Endometrial microvascular endothelial cells (primary cell): ENCODE results near the gene SFPQ. TPM values are rescaled to one million over a fixed set of nuclear protein-coding genes. Genes with fewer than 3 reads are reported as not detected.

ENCODE experiments used
- in situ Hi-C: cut with HindIII; loops from 2 replicates; pipeline ENCODE4 v1.10.0; 2017; ENCODE audit warnings: low sequenced_read_pairs, low pct_unique_long_range_greater_than_20kb; ENCODE audit errors: inconsistent ontology term
- total RNA-seq: library from RNA; depleted of rRNA; stranded (reverse); fragments of >200 nt; gene quantifications from one replicate; pipeline ENCODE4 v1.2.3, GENCODE V29; 2015; ENCODE audit errors: inconsistent ontology term

Gene SFPQ
- total RNA-seq, 1 donor from 2014 or later = 196 TPM

DNA sequence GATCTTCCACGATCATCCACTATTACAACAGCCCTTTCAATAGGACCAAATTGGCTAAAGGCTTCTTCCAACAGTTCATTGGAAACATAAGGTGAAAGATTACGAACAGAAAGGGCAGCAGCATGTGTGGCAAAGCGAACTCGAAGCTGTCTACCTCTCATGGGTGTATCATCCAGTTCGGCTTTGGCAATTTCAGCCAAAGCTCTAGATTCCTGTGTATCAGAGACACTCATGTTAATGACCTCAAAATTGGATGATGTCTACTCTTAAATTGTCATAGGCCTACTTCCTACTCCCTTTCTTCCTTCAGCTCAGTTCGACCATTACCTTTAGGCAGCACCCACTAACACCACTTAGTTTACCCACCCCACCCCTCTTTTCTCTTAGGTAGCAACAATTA is 2.2 kb downstream of the SFPQ start:
- in situ Hi-C loops = no loop called here

DNA sequence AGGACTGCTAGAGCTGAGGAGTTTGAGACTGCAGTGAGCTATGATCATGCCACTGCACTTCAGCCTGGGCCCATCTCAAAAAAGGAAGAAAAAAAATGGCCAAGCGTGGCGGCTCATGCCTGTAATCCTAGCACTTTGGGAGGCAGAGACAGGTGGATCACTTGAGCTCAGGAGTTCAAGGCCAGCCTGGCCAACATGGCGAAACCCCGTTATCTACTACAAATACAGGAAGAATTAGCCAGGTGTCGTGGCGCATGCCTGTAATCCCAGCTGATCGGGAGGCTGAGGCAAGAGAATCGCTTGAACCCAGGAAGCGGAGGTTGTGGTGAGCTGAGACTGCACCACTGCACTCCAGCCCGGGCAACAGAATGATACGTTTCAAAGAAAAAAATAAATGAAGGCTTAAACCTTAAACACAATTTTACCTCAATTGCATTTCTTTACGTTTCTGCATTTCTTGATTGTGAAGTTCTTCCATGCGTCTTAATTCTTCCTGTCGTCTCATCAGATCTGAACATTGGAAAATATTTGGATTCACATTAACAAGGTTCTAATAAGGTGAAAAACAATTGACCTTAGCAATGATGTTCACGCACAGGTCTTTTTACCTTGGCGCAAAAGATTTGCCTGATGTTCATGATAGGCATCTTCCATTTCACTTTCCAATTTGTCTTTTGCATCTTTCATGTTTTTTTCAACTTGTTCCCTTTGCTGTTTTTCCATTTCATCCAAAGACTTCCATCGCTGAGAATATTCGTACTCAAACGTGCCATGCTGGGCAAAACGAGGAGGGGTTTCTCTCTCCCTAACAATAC is 4.2 kb downstream of the SFPQ start:
- in situ Hi-C loops = no loop called here

DNA sequence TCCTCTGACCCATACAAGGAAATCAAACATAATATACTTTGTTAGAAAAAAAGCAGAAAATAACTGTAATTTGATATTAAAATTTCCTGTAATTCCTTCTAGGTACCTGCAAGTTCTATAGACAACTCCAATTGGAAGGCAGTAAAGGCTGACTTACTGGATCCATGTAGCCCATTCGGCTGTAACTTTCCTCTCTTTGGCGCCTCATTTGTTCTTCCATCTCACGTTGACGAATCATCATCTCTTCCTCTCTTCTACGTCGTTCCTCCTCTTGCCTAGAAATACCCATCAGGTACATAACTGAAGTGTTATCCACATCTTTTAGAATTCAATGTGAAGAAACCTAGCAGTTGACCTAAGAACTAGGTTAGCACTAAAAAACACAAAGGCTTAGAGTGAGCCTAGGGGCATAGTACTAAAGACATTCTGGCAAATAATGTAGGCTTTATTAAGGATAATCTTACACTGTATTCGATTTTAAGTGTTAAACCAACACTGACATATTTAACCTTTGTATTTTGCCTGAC is 5.1 kb downstream of the SFPQ start:
- in situ Hi-C loops = no loop called here

DNA sequence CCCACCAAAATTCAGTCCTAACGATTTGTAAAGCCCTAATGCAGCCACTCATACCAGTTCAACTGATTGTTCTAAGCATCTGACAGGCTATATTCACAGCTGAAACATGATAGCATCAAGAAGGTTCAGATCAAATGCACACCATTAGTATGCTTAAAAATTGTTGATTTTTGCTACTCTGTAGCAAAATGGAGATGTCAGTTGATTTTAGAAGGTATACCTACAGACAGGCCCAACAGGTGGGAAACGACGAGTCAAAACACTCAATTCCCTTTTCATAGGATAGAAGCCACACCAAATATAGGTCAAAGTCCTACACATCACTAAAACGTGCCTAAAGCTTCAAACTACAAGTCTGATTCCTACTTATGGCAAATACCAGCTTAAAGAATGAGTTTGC is 6.7 kb downstream of the SFPQ start:
- in situ Hi-C loops = no loop called here

DNA sequence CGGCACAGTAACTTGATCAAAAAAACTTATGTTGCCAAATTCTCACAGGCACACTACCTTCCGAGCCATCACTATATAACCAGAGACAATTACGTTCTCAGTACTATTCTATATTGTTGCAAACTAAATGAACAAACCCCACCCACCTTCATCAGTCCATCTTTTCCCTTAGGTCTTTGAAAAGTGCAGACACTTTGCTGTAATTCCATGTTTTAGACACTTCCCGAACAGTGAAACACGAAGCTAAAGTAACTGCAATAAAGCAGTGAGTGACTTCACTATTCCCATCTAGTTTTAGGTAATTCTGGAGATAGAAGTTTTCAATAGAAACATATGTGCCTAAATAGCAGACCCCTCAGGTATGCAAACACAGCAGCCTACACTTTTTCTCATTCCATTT is 7.7 kb downstream of the SFPQ start:
- in situ Hi-C loops = no loop called here

DNA sequence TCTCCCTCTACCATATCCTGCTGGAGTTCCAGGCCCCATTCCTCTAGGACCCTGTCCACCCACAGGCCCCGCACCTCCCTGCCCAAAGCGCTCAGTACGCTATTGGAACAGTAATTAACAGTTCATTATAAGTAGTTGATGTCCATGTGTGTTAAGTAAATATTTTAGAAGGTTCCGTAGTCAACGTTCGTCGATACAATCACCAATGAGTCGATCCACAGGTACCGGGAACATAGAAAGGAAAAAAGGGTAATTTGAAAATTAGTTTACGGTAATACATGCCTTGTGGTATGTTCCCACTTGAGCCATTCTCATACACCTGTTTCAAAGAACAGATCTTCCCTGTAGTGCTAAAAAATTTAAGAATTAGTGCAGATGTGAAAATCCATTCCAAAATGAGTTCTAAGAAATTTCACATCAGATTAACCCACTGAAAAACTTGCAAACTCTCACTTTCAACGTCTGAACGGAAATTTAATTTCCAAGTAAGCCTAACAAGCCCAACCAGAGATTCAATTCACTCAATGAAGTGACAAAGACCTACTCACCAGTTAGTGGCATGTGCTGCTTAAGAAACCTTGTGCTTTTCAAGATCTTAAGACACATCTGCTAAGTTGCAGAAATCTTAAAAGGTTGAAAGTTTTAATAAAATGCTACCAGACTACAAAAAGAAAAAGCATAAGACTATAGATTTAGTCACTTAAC is 8.3 kb downstream of the SFPQ start:
- in situ Hi-C loops = no loop called here

DNA sequence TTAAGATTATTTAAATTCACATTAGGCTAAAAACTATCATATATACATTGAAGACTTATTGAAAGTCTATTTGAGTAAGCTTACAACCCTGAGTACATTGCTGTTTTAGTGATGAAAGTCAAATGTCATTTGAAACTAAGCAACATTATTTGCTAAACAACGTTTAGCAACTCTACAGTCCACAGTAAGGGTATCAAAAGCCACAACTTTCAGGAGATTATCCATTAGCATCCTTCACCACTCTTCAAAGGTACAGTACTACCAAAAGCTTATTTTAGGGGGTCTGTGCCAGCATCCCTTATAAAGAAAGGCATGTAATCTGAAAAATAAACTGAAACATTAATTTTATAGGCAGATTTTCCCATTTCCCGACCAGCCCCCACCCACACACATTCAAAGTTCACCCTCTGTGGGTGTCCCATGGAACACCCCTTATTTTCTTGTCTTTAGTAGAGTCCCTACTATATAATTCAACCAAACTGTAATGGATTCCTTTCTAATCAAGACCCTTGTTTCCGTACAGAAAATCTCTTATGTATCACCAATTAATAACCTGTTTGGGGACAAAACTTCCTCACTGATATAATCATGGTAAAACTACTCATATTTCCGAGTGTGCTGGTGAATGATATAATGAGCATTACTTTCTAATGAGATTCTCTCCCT is 11.0 kb downstream of the SFPQ start:
- in situ Hi-C loops = no loop called here

DNA sequence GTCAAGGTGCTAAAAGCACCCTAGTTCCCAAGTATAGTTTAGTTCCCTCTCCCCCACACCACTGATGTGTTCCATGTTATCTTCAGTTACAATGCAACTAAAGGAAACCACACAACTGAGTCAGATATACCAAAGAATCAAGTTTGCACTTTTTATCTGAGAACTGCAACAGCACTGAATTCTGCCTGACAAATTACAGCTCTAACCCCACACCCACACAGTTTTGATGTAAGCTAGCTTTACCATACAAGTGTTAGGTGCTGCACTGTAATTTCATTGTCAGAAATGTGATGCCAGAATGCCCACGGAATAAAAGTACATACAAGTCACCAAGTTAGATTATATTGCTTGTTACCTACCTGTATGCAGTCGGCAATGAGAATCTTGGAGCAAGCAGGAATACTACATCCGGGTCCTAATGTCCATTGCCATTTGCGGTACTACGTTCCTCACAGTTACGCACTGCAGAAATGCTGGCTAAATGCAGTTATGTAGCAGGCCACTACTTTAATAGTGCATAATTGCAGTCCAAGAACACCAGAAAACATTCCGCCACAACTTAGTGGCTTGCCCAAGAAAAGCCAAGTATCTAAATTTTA is 12.1 kb downstream of the SFPQ start:
- in situ Hi-C loops = no loop called here

DNA sequence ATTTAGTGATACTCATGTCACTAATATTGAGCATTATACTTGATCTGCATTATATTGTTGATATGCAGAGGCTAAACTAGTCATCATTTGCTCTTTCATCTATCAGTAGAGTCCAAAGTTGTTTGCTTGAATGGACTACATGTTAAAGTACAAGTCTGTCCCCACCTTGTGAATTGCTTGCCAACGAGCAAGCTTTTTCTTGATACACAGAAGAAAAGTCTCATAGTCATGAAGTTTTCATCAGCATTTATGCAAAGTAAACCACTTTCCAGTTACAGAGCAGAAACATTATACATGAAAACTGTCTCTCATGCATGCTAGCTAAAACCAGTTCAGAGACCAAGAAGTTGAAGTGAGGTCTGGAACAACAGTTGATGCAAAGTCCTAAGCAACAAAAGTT is 13.0 kb downstream of the SFPQ start:
- in situ Hi-C loops = no loop called here

DNA sequence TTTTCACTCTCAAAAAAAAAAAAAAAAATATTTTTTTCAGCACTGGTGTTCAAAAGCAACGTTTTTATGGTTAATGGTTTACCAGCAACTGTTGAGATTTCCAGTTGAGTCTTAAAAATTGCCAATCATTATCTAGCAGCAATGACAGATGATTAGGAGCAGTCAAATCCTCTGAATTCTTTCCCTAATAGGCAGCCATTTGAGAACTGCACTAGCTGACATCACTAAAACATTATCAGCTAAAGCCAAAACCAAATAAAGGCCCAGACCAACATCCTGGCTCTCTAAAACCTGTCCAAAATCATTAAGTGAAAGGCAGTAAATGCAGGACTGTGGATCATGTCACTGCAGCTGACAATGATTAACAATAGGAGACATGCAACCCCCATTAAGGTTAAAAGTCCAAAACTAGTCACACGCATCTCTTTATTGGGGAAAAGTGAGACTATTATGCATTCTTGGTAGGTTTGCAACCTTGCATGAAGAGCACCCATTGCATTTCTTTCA is 14.0 kb downstream of the SFPQ start:
- in situ Hi-C loops = no loop called here

DNA sequence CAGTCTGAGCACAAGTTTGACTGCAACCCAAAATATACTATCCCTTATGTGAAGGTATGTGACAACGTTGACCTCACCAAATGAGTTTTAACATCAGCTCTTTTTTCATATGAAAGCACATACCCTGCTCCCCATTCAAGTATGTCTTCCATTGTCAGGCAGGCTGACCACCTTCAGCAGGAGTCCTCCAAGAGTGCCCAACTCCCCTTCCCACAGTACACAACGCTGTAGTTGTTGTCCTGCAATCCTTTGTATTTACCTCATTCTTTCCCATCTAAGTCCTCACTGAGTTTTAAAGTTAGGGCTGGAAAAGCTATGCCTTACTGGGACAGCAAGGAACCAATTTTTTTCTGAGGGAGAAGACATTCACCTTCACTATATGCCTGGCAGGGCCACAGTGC is 14.7 kb downstream of the SFPQ start:
- in situ Hi-C loops = no loop called here

DNA sequence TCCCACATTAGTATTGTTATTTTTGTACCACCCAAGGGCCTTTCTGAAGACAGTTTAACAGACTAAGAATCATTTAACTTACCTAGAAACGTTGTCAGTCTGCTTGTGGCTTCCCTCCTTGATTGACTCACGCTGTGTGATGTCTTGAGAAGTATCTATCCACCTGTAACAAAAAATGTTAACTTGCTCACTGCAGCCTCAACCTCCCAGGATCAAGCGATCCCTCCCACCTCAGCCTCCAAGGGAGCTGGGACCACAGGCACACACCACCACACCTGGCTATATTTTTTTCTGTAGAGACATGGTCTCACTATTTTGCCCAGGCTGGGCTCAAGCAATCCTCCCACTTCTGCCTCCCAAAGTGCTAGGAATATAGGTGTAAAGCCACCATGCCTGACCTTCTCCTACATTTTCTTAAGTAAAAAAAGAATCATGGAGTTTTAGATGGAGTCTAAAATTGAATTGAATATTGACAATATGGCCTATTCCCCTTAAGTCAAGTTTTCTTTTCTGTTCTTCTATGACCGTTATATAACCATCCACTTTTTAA is 15.6 kb downstream of the SFPQ start:
- in situ Hi-C loops = no loop called here

DNA sequence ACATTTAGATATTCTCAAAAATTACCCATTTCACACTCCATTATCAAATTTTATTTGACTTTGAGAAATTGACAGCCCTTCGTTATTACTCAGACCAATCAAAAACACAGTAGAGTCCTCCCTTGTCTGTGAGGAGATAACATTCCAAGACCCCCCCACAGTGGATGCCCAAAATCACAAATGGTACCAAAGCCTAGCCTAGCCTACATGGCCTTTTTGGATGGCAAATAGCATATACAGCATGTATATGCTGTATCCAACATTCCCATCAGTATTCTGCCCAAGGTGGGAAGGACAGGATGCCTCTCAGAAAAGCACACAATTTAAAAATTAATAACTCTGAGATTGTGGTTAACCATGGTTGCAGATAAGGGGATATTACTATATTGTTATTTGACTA is 17.3 kb downstream of the SFPQ start:
- in situ Hi-C loops = no loop called here

DNA sequence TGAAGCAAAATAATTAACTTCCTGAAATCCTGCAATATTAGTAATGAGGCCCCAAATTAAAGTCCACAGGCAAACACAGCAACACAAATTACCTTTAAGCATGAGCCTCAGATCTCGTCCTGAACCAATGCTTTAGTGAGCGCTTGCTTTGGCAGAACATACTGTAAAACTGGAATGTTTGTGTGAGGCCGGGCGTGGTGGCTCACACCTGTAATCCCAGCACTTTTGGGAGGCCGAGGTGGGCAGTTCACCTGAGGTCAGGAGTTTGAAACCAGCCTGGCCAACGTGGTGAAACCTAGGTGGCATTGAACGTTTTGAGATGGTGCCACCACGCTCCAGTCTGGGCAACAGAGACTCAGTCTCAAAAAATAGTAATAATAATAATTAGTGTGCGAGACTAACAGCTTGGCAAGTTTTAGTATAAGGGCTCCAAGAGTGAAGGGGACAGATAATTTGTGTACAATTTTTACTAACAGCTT is 17.8 kb downstream of the SFPQ start:
- in situ Hi-C loops = no loop called here

DNA sequence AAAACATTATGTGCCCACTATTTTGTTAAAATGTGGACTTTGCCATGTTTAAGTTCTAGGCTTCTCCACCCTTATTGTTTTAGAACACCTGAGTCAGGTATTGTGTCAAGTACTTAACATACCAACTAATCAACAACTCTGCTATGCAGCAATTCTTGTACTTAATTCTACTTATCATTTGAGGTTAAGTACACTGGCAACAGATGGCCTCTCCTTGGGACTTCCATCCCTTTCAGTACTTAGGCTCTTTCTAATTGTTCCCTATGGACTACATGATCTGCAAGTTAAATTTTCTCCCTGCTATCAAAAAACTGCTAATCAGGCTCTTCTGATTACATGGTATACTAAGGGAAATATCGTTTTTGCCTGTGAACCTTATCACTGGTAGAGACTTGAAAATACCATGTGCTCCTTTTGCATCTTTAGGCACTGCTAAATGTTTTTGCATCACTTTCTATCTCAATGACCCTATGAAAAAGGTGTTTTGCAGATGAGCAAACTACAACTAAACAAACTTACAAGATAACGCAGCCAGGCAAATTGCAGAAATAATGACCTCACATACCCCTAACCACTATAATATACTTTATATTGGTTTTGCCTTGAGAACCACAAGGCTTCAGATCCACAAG is 18.9 kb downstream of the SFPQ start:
- in situ Hi-C loops = no loop called here

DNA sequence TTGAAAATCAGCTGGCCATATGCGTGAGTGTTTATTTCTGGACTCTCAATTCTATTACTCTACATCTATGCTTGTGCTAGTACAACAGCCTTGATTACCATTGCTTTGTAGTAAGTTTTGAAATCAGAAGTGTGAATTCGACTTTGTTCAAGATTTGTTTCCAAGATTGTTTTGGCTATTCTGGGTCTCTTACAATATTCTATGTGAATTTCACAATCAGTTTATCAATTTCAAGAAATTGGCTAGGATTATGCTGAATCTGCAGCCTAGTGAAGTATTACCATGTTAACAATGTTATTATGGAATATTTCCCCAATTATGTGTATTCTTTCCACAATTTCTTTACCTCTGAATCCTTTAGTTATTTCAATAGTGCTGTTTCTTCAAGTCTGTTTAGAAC is 19.5 kb downstream of the SFPQ start:
- in situ Hi-C loops = no loop called here

DNA sequence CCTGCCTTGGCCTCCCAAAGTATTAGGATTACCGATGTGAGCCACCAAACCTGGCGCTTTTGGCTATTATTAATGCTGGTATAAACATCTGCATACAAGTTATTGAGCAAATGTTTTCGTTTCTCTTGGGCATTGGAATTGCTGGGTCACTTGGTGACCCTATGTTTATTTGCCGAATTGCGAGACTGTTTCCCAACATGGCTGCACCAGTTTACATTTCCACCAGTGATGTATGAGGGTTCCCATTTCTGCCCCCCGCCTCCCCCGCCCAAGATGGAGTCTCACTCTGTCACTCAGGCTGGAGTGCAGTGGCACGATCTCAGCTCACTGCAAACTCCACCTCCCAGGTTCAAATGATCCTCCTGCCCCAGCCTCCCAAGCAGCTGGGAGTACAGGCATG is 20.9 kb downstream of the SFPQ start:
- in situ Hi-C loops = no loop called here

DNA sequence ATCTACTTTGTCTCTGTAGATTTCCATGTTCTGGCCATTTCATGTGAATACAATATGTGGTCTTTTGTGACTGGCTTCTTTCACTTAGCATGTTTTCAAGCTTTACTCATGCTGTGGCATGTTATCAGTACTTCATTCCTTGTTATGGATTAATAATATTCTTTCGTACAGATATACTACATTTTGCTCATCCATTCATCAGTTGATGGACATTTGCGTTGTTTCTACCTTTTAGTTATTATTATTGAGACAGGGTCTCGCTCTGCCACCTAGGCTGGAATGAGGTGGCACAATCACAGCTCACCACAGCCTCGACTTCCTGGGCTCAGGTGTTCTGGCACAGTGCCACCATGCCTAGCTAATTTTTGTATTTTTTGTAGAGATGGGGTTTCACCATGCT is 21.4 kb downstream of the SFPQ start:
- in situ Hi-C loops = no loop called here
